Sigmoid colon (tissue), 4 donors: ENCODE data around the gene PRTN3.

Experiments
- POLR2AphosphoS5 ChIP-seq, 4 donors: sonication (generic); formaldehyde crosslinking; IDR thresholded peaks; one replicate each; pipeline ENCODE4 v1.6.1; 2017; ENCODE audit warnings: antibody characterized with exemption in 4 of 4
- TF ChIP-seq, protein P1 (sequence below), 4 experiments: fragments of 450-650 bp in 3 of 4; fragments of 200-600 bp in 1 of 4; IDR thresholded peaks; one replicate each; pipeline ENCODE4 v1.5.1; 2016 to 2019; ENCODE audit warnings: antibody characterized with exemption in 4 of 4, mild to moderate bottlenecking in 3 of 4, moderate library complexity in 2 of 4

DNA sequence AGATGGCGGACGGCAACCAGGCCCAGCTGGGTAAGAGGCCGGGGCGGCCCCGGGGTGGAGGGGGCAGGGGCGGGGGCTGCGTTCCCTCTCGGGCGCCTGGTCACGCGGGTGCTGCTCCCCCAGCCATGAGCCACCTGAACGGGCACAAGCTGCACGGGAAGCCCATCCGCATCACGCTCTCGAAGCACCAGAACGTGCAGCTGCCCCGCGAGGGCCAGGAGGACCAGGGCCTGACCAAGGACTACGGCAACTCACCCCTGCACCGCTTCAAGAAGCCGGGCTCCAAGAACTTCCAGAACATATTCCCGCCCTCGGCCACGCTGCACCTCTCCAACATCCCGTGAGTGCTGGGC lies 32.4 kb upstream of the PRTN3 start:
- TF ChIP-seq POLR2AphosphoS5 (IDR thresholded peaks at IDR 0.05), result no peak
- TF ChIP-seq, protein P1, sequence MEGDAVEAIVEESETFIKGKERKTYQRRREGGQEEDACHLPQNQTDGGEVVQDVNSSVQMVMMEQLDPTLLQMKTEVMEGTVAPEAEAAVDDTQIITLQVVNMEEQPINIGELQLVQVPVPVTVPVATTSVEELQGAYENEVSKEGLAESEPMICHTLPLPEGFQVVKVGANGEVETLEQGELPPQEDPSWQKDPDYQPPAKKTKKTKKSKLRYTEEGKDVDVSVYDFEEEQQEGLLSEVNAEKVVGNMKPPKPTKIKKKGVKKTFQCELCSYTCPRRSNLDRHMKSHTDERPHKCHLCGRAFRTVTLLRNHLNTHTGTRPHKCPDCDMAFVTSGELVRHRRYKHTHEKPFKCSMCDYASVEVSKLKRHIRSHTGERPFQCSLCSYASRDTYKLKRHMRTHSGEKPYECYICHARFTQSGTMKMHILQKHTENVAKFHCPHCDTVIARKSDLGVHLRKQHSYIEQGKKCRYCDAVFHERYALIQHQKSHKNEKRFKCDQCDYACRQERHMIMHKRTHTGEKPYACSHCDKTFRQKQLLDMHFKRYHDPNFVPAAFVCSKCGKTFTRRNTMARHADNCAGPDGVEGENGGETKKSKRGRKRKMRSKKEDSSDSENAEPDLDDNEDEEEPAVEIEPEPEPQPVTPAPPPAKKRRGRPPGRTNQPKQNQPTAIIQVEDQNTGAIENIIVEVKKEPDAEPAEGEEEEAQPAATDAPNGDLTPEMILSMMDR (IDR thresholded peaks at IDR 0.05), result no peak
